Thyroid gland (tissue), 4 donors: ENCODE data around the gene STPG3. TPM values are rescaled to one million over a fixed set of nuclear protein-coding genes. Genes with fewer than 3 reads are reported as not detected.

Experiments used
- DNase-seq, 2 donors: peaks; one replicate each; pipeline ENCODE4 v3.0.0-alpha.2; 2019
- H3K27ac ChIP-seq, 3 donors: fragments of 200-600 bp; sonication (generic); 1 replicate in 2 of 3; 2 replicates in 1 of 3; pipeline ENCODE4 v1.5.1; 2016 to 2019; ENCODE audit warnings: mild to moderate bottlenecking in 1 of 3, moderate library complexity in 1 of 3
- H3K27me3 ChIP-seq: fragments of 200-600 bp; sonication (generic); one replicate; pipeline ENCODE4 v1.5.1; 2019
- H3K36me3 ChIP-seq, 2 donors: fragments of 200-600 bp; sonication (generic); one replicate each; pipeline ENCODE4 v1.5.1; 2016 to 2019
- H3K4me1 ChIP-seq, 2 donors: fragments of 200-600 bp; sonication (generic); one replicate each; pipeline ENCODE4 v1.5.1; 2017 to 2019
- H3K4me3 ChIP-seq, 3 donors: fragments of 200-600 bp; sonication (generic); replicated peaks in 1 of 3; 1 replicate in 2 of 3; 2 replicates in 1 of 3; pipeline ENCODE4 v1.5.1; 2016; ENCODE audit warnings: mild to moderate bottlenecking in 1 of 3
- H3K9me3 ChIP-seq: fragments of 200-600 bp; sonication (generic); one replicate; pipeline ENCODE4 v1.5.1; 2017
- POLR2A ChIP-seq, 2 donors: fragments of 450-650 bp; IDR thresholded peaks; one replicate each; pipeline ENCODE4 v1.6.1; 2017; ENCODE audit warnings: antibody characterized with exemption in 2 of 2, mild to moderate bottlenecking in 2 of 2, moderate library complexity in 1 of 2
- WGBS, 2 donors: methylation state at CpG; one replicate each; pipeline ENCODE4 v1.1.5; 2017; 5-methylcytosine and 5-hydroxymethylcytosine counted together
- intact Hi-C: fragments of 100-400 bp; cut with DNase I; formaldehyde crosslinking; loops from one replicate; pipeline ENCODE4 v1.15.1; 2023
- total RNA-seq, 4 donors: library from RNA; depleted of rRNA; stranded (reverse); fragments of >200 nt; gene quantifications; one replicate each; pipeline ENCODE4 v1.2.3, GENCODE V29; 2016
- TF ChIP-seq, protein P1 (sequence below), 6 experiments: fragments of 200-600 bp in 3 of 6; fragments of 450-650 bp in 3 of 6; sonication (generic) in 3 of 6; IDR thresholded peaks; one replicate each; pipeline ENCODE4 v1.5.1; 2016 to 2019; ENCODE audit warnings: antibody characterized with exemption in 6 of 6, mild to moderate bottlenecking in 2 of 6, inconsistent platforms in 1 of 6, moderate library complexity in 1 of 6

Gene STPG3
- total RNA-seq, 4 donors from 2014 or later, result not detected

GRCh38 chr9:137234758-137235423 is 16.2 kb upstream of the STPG3 start:
- Histone ChIP-seq H3K4me1 (peaks cover 14 to 42% of the 10 kb centered on the region in 2 donors), H3K4me3 (no peak overlapping the region), H3K27ac (no peak overlapping the region), H3K9me3 (no peaks in the 10 kb centered on the region), H3K36me3 (no peaks in the 10 kb centered on the region), H3K27me3 (no peaks in the 10 kb centered on the region)
- intact Hi-C loops, result loop anchor here (5.0 kb wide), 1 partner anchor 118 kb away; no protein-coding TSS in a partner anchor
- TF ChIP-seq, protein P1, sequence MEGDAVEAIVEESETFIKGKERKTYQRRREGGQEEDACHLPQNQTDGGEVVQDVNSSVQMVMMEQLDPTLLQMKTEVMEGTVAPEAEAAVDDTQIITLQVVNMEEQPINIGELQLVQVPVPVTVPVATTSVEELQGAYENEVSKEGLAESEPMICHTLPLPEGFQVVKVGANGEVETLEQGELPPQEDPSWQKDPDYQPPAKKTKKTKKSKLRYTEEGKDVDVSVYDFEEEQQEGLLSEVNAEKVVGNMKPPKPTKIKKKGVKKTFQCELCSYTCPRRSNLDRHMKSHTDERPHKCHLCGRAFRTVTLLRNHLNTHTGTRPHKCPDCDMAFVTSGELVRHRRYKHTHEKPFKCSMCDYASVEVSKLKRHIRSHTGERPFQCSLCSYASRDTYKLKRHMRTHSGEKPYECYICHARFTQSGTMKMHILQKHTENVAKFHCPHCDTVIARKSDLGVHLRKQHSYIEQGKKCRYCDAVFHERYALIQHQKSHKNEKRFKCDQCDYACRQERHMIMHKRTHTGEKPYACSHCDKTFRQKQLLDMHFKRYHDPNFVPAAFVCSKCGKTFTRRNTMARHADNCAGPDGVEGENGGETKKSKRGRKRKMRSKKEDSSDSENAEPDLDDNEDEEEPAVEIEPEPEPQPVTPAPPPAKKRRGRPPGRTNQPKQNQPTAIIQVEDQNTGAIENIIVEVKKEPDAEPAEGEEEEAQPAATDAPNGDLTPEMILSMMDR (IDR thresholded peaks at IDR 0.05), result no peak
- no peak for TF ChIP-seq POLR2A (IDR thresholded peaks at IDR 0.05)
- no peak for DNase-seq
- WGBS, 2 donors, result 86% methylated on average over 16 to 17 of the region's 18 CpGs

- Histone ChIP-seq H3K27ac (no peak overlapping the region), H3K27me3 (no peaks in the 10 kb centered on the region), H3K4me3 (no peak overlapping the region), H3K4me1 (peaks cover 14 to 43% of the 10 kb centered on the region in 2 donors), H3K36me3 (no peaks in the 10 kb centered on the region), H3K9me3 (no peaks in the 10 kb centered on the region)
- intact Hi-C loops, result no loop called here
- TF ChIP-seq, protein P1 (IDR thresholded peaks at IDR 0.05), result no peak
- TF ChIP-seq POLR2A (IDR thresholded peaks at IDR 0.05), result no peak
- DNase-seq, result no peak
- 68 to 75% methylated on average over 16 to 23 of the region's 35 CpGs for WGBS, 2 donors
Measured at GRCh38 chr9:137235424-137236237, 15.5 kb upstream of the STPG3 start.

DNA sequence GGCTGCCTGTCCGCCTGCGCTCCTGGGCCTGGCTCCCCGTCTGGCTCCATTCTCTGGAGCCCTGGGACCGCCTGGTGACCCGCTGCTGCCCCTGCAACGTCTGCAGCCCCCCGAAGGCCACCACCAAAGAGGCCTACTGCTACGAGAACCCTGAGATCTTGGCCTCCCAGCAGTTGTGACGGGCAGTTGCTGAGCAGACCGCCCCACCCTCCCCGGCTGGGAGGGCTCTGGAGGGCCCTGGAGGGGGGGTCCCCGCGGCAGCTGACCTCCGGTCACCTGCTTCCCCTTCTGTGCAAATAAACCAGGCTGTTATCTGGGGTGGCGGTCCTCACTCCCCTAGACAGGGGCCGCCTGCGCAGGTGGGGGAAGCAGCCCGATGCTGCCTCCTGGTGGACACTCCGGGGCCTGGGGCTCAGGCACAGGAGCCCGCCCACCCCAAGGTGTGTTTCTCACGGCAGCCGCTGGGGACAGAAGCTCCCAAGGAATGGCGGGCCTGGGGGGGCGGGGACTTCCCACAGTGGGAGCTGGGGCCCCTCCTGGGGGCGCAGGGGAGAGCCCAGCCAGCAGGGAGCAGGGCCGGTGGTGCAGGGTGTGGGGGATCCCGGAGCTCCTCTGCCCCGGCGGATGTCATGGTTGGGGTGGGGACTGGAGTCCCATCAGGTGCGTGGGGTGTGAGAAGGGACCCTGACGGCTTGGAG is 14.7 kb upstream of the STPG3 start:
- Histone ChIP-seq H3K36me3 (no peaks in the 10 kb centered on the region), H3K4me3 (no peak overlapping the region), H3K9me3 (no peaks in the 10 kb centered on the region), H3K4me1 (peaks cover 14 to 43% of the 10 kb centered on the region in 2 donors), H3K27me3 (no peaks in the 10 kb centered on the region), H3K27ac (no peak overlapping the region)
- intact Hi-C loops, result no loop called here
- DNase-seq, result peak; percentile 89 to 93
- 7 to 18% methylated on average over 5 to 15 of the region's 31 CpGs for WGBS, 2 donors
- TF ChIP-seq, protein P1 (IDR thresholded peaks at IDR 0.05), result peak; percentile 98 to 100 (median 99)
- TF ChIP-seq POLR2A (IDR thresholded peaks at IDR 0.05), result no peak

DNA sequence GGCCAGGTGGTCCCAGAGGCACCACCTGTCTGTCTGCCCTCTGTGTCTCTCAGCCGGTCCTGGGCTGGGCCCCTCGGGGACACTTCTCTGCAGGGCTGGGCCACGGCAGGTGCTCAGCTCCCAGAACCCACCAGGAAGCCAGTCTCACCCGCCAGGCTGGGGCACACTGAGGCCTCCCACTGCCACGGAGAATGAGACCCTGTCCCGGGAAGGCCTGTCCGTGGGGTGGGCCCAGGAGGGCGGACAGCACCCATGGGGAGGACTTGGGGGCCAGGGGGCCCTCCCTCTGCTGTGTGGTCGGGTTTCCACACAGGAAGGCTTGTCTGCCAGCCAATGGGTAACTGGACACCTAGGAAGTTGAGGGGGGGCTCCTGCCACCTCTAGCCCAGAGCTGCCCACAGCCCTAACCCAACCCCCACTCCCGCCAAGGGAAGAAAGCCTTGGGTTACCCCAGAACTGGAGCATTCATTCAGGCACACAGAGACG is 14.1 kb upstream of the STPG3 start:
- Histone ChIP-seq H3K27ac (no peak overlapping the region), H3K9me3 (no peaks in the 10 kb centered on the region), H3K36me3 (peaks cover under 1 to 3% of the 10 kb centered on the region in 2 donors), H3K4me1 (peaks cover 15 to 44% of the 10 kb centered on the region in 2 donors), H3K4me3 (no peak overlapping the region), H3K27me3 (no peaks in the 10 kb centered on the region)
- TF ChIP-seq, protein P1 (IDR thresholded peaks at IDR 0.05), result no peak
- no peak for TF ChIP-seq POLR2A (IDR thresholded peaks at IDR 0.05)
- intact Hi-C loops, result no loop called here
- 46 to 63% methylated on average over 2 of the region's 11 CpGs for WGBS, 2 donors
- peak; percentile 22 to 44 for DNase-seq
